G401 (cell line): ENCODE data around the gene AJUBA. TPM values are rescaled to one million over a fixed set of nuclear protein-coding genes. Genes with fewer than 3 reads are reported as not detected.
"Not testable (repeated sequence)": the region's sequence is repeated elsewhere in the genome, so short reads cannot be mapped to it uniquely, and the experiment has no call there.

ENCODE experiments used
- DNase-seq: peaks from one replicate; pipeline ENCODE4 v3.0.0-alpha.2; 2015; ENCODE audit warnings: low spot score
- in situ Hi-C: cut with HindIII; loops from 2 replicates; pipeline ENCODE4 v1.10.0; 2016; ENCODE audit warnings: low sequenced_read_pairs, mixed read lengths
- total RNA-seq: library from RNA; depleted of rRNA; stranded (reverse); fragments of >200 nt; shearing (Covaris generic); gene quantifications from 2 replicates; pipeline ENCODE4 v1.2.3, GENCODE V29; 2014; rRNA removed

AJUBA gene
- total RNA-seq: 16.4 and 17.0 TPM in 2 replicates

- DNase-seq: peak; percentile 23
- in situ Hi-C loops: loop anchor here (10.0 kb wide), 1 partner anchor 82 kb away; no protein-coding TSS in a partner anchor
Measured at GRCh38 chr14:22982477-22983245, at the start of gene AJUBA. TSS of gene AJUBA (minus strand) at chr14:22982551. CDS start at chr14:22982266, 285 bp downstream.

GRCh38 chr14:23030936-23031335 is 48.6 kb upstream of the AJUBA start:
- in situ Hi-C loops: no loop called here
- no peak for DNase-seq

GRCh38 chr14:23028799-23029198 is 46.4 kb upstream of the AJUBA start:
- no peak for DNase-seq
- in situ Hi-C loops: no loop called here

GRCh38 chr14:23025151-23025814 is 42.9 kb upstream of the AJUBA start:
- in situ Hi-C loops: no loop called here
- DNase-seq: no peak

DNA sequence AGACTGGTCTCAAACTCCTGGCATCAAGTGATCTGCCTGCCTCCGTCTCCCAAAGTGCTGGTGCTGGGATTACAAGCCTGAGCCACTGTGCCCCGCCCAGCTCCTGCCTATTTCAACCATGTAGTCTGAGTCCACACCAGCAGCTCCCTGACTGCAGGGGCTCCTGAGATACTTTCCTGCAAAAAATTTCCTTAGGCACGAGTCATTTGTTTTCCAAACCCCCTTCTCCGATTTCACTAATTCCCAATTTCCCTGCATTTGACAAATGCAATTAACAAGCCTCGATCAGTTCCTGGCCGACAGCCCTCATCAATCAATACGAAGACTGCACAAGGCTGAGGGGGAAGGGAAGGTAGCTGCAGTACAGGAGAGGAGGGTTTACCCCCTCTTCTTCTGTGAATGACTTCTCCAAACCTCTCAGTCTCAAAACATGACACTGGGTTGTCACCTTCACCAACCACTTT is 42.3 kb upstream of the AJUBA start:
- DNase-seq: no peak
- in situ Hi-C loops: no loop called here

- in situ Hi-C loops: no loop called here
- no peak for DNase-seq
Measured at GRCh38 chr14:23023795-23024152, 41.4 kb upstream of the AJUBA start.

GRCh38 chr14:23023022-23023794 is 40.9 kb upstream of the AJUBA start:
- in situ Hi-C loops: no loop called here
- DNase-seq: no peak

DNA sequence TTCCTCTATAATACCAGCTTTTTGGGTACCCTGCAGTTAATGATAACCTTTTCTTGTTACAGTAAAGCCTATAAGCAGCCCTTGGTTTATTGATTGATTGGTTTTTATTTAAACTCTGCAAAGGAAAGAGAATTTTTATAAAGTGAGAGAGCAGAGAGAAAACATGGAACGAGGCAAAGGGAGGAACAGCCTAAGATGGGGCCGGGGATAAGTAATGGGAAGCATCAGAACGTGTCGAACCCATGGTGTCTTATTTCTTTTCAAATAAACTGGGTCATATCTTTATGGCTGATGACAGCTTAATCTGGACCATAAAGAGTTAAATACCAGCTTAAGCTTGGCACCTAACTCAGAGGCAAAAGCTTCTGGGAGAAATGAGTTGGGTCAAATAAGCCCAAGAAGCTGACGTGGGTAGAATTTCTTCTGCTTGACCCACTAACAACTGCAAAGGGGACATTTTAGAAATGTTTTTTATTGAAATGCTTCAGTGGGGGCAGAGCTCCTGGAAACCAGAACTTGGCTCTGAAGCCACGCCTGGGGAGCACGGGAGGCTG is 39.6 kb upstream of the AJUBA start:
- in situ Hi-C loops: no loop called here
- no peak for DNase-seq

- DNase-seq: no peak
Measured at GRCh38 chr14:23021434-23021833, 39.1 kb upstream of the AJUBA start.

DNA sequence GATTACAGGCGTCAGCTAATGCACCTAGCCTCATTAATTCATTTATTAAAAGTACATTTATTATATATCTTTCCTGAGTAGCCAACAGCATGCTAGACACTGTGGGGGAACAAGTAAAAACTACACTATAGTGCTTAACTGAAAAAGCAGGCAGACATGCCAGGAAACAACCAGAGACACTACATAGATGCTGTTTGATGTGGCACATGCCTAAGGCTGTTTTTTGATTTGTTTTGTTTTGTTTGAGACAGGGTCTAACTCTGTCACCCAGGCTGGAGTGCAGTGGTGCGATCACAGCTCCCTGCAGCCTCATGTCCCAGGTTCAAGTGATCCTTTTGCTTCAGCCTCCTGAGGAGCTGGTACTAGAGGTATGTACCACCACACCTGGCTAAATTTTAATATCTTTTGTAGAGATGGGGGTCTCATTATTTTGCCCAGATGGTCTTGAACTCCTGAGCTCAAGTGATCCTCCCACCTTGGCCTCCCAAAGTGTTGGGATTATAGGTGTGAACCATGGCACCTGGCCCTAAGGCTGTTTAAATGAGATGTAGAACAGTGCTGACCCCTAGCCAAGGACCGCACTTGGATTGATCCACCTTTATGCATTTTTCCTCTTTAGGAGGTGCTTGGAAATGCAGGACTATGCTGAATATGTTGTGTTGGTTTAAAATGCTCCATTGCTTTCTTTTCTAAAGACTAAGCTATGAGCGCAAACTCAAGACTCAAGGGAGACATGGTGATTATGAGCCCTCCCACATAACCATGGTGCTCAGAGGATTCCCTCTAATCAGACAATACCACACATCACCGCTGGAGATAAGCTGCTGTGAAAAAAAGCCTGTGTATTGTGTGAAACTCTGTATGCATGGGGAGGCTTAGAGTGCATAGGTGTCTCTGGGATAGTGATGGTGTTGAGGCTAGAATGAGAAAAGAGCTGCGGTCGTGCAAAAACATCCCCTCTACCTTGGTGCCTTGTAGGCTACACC is 38.1 kb upstream of the AJUBA start:
- DNase-seq: no peak
- in situ Hi-C loops: no loop called here

More at GRCh38 chr14:23021434-23021833, 39.1 kb upstream of the AJUBA start:
- in situ Hi-C loops: no loop called here

GRCh38 chr14:23018107-23018506 is 35.8 kb upstream of the AJUBA start:
- in situ Hi-C loops: no loop called here
- DNase-seq: no peak

GRCh38 chr14:23017091-23017490 is 34.7 kb upstream of the AJUBA start:
- DNase-seq: no peak
- in situ Hi-C loops: no loop called here

DNA sequence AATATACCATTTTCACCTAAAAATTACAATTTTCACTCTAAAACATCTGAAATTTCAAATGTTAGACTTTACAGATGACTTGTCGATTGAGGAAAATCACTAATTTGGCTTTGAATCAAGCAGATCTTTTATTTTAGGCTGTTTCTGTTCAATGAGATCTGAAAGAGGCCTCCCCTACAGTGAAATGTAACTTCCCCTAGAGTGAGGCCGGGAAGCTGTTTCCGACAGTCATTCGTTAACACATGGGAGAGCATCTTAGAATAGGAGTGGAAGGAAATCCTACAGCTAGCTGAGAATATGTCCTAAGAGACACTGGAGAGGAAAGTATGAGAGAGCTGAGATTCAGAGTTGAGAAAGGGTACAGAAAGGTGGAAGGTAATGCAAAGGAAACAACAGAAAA is 33.3 kb upstream of the AJUBA start:
- in situ Hi-C loops: no loop called here
- DNase-seq: no peak

GRCh38 chr14:23013749-23014054 is 31.4 kb upstream of the AJUBA start:
- in situ Hi-C loops, DNase-seq: not testable (repeated sequence)

DNA sequence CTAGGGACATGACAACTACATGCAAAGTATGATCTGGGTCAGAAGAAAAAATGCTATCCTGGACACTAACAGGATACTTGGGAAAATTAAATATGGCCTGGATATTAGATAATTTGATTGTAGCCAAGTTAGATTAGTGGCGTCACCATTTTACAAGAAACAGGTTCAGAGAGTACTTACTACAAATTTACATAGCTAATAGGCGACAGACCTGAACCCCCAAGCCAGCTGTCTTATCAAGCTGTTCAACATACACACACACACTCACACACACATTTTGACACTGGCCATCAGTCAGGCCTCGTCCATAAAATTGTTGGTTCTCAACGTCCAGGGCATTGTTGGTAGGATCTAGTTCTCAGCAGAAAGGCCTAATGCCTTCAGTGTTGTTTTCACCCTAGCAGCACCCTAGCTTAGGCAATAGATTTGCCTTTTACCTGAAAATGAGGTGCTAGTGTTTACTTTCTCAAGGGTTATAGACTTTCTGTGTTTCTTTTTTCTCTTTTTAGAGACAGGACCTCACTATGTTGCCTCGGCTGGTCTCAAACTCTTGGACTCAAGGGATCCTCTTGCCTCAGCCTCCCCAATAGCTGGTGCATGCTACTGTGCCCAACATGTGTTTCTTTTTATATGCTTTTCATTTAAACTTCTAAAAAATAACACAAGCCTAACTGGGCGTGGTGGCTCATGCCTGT is 30.9 kb upstream of the AJUBA start:
- in situ Hi-C loops: no loop called here
- no peak for DNase-seq

- in situ Hi-C loops: no loop called here
- DNase-seq: peak; percentile 83
Measured at GRCh38 chr14:23009939-23010726, 27.8 kb upstream of the AJUBA start, which contains the start of gene C14orf93. TSS of gene C14orf93 (minus strand) at chr14:23010143. CDS start at chr14:22999023, 11,120 bp downstream.

GRCh38 chr14:23009483-23009938 is 27.2 kb upstream of the AJUBA start:
- DNase-seq: peak; percentile 12
- in situ Hi-C loops: no loop called here
